Measurements from ENCODE around the gene PPIA.

PPIA gene

GRCh38 chr7:44796504-44797328, at the start of gene PPIA:
Gene PPIA (plus strand): TSS chr7:44796681. CDS start chr7:44796725, 44 bp downstream.
- ATAC-seq = peak; percentile 92
- TF ChIP-seq TSHZ2 (CRISPR knock-in tag; IDR thresholded peaks at IDR 0.05) = no peak; the same call in 1 of the 2 replicates
- TF ChIP-seq ZNF8 (CRISPR knock-in tag; IDR thresholded peaks at IDR 0.05) = no peak; the same call in 1 of the 2 replicates
- peak; percentile 72 for TF ChIP-seq ZFP3 (CRISPR knock-in tag; IDR thresholded peaks at IDR 0.05)
- TF ChIP-seq ESRRG (CRISPR knock-in tag; IDR thresholded peaks at IDR 0.05) = peak; percentile 96
- no peak for TF ChIP-seq PPARA (CRISPR knock-in tag; IDR thresholded peaks at IDR 0.05; ENCODE audit: borderline replicate concordance)
- TF ChIP-seq PATZ1 (CRISPR knock-in tag; IDR thresholded peaks at IDR 0.05; ENCODE audit: borderline replicate concordance) = peak; percentile 72; the same call in 1 of the 2 replicates
- peak; percentile 57; the same call in 1 of the 2 replicates for TF ChIP-seq CSRNP3 (CRISPR knock-in tag; IDR thresholded peaks at IDR 0.05)
- no peak for TF ChIP-seq TCF4 (CRISPR knock-in tag; IDR thresholded peaks at IDR 0.05; ENCODE audit: borderline replicate concordance)
- TF ChIP-seq GLIS3 (CRISPR knock-in tag; IDR thresholded peaks at IDR 0.05) = peak; percentile 40; the same call in 1 of the 2 replicates
- peak; percentile 79 for TF ChIP-seq CSDC2 (CRISPR knock-in tag; IDR thresholded peaks at IDR 0.05)
- TF ChIP-seq OSR1 (CRISPR knock-in tag; IDR thresholded peaks at IDR 0.05) = no peak
- peak; percentile 59; the same call in 1 of the 2 replicates for TF ChIP-seq POU6F1 (CRISPR knock-in tag; IDR thresholded peaks at IDR 0.05; ENCODE audit: borderline replicate concordance, low read depth)
- no peak for TF ChIP-seq ZNF565 (CRISPR knock-in tag; conservative IDR thresholded peaks at IDR 0.05; ENCODE audit: low read depth)
- 0 out of 2 replicates have a peak, but pooled peaks have one; percentile 34 for TF ChIP-seq BACH2 (CRISPR knock-in tag; IDR thresholded peaks at IDR 0.05; ENCODE audit: borderline replicate concordance)
- TF ChIP-seq ZFP30 (CRISPR knock-in tag; IDR thresholded peaks at IDR 0.05) = peak; percentile 38; the same call in 1 of the 2 replicates
- TF ChIP-seq CREB5 (CRISPR knock-in tag; IDR thresholded peaks at IDR 0.05; ENCODE audit: low read depth) = no peak; the same call in 1 of the 2 replicates
- peak; percentile 67; the same call in 1 of the 2 replicates for TF ChIP-seq ARNTL (CRISPR knock-in tag; IDR thresholded peaks at IDR 0.05; ENCODE audit: borderline replicate concordance, low read depth)
- peak; percentile 73; the same call in 1 of the 2 replicates for TF ChIP-seq ZC3H10 (CRISPR knock-in tag; IDR thresholded peaks at IDR 0.05)
- TF ChIP-seq TOX (CRISPR knock-in tag; IDR thresholded peaks at IDR 0.05; ENCODE audit: borderline replicate concordance) = no peak
- peak; percentile 80 for TF ChIP-seq ZNF70 (CRISPR knock-in tag; IDR thresholded peaks at IDR 0.05)
